ENCODE results near the gene MICAL3. TPM values are rescaled to one million over a fixed set of nuclear protein-coding genes. Genes with fewer than 3 reads are reported as not detected.

Gene MICAL3
- total RNA-seq, 1 experiment from 2014 or later = 47.1 TPM

DNA sequence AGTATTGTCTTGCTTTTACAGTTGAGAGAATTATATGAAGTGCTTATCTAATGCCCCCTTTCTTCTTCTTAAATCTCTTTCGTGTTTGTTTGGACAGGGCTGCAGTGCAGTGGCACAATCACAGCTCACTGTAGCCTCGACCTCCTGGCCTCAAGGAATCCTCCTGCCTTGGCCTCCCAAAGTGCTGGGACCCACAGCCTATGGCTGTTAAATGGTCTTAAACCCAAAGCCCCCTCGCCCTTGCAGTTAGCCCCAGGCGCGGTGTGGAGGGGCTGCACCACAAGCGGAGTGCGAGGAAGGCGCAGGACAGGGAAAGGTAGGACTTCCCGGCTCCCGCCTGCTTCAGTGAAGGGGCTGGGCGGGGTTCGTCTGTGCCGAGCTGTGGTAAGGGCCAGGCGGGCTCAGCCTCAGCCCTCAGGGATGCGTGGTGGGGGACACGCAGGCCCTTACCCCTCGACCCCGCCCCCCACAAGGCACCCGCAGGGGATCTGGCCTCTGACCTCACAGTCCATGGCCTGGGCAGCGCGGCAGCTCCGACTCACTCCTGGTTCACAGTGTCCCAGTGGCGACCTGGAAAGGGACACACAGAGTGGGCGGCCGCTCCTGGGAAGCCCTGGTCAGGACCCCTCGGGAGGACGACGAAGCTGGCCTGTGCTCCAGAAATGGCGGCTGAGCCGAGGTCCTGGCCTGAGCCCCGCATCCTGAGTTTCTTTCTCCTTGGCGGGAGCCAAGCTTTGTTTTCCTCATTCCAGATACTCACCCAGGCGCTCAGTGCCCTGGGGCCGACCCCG lies 274.6 kb downstream of the MICAL3 start:
- ChIA-PET CTCF (no interaction called here), POLR2A (no interaction called here)
- Histone ChIP-seq H3K36me3 (ENCODE audit: control insufficient read depth, insufficient read depth, low read length) (no peaks in the 10 kb centered on the region), H3K9me3 (ENCODE audit: control insufficient read depth, insufficient read depth, low read depth, low read length) (no peaks in the 10 kb centered on the region), H3K4me3 (ENCODE audit: low read depth in 2 of 2, low read length in 2 of 2) (no peak overlapping the region), H3K27me3 (ENCODE audit: control insufficient read depth, insufficient read depth, low read length) (no peaks in the 10 kb centered on the region), H3K27ac (ENCODE audit: low read length) (no peak overlapping the region), H3K4me1 (ENCODE audit: control insufficient read depth, insufficient read depth, low read length) (peaks cover 13% of the 10 kb centered on the region)
- BruUV-seq (replicated peaks) = no TSS peak
- no peak for TF ChIP-seq REST (IDR thresholded peaks at IDR 0.05; ENCODE audit: insufficient read depth in 1 of 2, low read depth in 2 of 2, low read length in 1 of 2)
- TF ChIP-seq, protein P1, sequence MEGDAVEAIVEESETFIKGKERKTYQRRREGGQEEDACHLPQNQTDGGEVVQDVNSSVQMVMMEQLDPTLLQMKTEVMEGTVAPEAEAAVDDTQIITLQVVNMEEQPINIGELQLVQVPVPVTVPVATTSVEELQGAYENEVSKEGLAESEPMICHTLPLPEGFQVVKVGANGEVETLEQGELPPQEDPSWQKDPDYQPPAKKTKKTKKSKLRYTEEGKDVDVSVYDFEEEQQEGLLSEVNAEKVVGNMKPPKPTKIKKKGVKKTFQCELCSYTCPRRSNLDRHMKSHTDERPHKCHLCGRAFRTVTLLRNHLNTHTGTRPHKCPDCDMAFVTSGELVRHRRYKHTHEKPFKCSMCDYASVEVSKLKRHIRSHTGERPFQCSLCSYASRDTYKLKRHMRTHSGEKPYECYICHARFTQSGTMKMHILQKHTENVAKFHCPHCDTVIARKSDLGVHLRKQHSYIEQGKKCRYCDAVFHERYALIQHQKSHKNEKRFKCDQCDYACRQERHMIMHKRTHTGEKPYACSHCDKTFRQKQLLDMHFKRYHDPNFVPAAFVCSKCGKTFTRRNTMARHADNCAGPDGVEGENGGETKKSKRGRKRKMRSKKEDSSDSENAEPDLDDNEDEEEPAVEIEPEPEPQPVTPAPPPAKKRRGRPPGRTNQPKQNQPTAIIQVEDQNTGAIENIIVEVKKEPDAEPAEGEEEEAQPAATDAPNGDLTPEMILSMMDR (IDR thresholded peaks at IDR 0.05) = no peak
- TF ChIP-seq POLR2AphosphoS5 (IDR thresholded peaks at IDR 0.05; ENCODE audit: low read depth, low read length) = no peak
- TF ChIP-seq SIN3A (IDR thresholded peaks at IDR 0.05; ENCODE audit: borderline replicate concordance, insufficient read depth, low read depth, low read length) = no peak
- TF ChIP-seq TCF7L2 (IDR thresholded peaks at IDR 0.05; ENCODE audit: low read depth, low read length) = no peak
- ATAC-seq (no peak; the same call in 1 of the 2 replicates), DNase-seq (ENCODE audit: low read depth, low spot score) (no peak)
- intact Hi-C loops (cut with micrococcal nuclease; ENCODE audit: unreplicated experiment) = no loop called here
- in situ Hi-C loops (cut with HindIII; ENCODE audit: low pct_unique_long_range_greater_than_20kb, low sequenced_read_pairs) = no loop called here

GRCh38 chr22:17748555-17749353 lies 275.6 kb downstream of the MICAL3 start:
- H3K27ac ChIP-seq (ENCODE audit: low read length) = no peak overlapping the region
- H3K9me3 ChIP-seq (ENCODE audit: control insufficient read depth, insufficient read depth, low read depth, low read length) = no peaks in the 10 kb centered on the region
- ATAC-seq (no peak), DNase-seq (ENCODE audit: low read depth, low spot score) (no peak)
- no peak for TF ChIP-seq REST (IDR thresholded peaks at IDR 0.05; ENCODE audit: insufficient read depth in 1 of 2, low read depth in 2 of 2, low read length in 1 of 2)
- no peak for TF ChIP-seq SIN3A (IDR thresholded peaks at IDR 0.05; ENCODE audit: borderline replicate concordance, insufficient read depth, low read depth, low read length)
- TF ChIP-seq, protein P1 (IDR thresholded peaks at IDR 0.05) = no peak
- no peak for TF ChIP-seq TCF7L2 (IDR thresholded peaks at IDR 0.05; ENCODE audit: low read depth, low read length)
- TF ChIP-seq POLR2AphosphoS5 (IDR thresholded peaks at IDR 0.05; ENCODE audit: low read depth, low read length) = no peak
- H3K36me3 ChIP-seq (ENCODE audit: control insufficient read depth, insufficient read depth, low read length) = no peaks in the 10 kb centered on the region
- intact Hi-C loops (cut with micrococcal nuclease; ENCODE audit: unreplicated experiment) = no loop called here
- in situ Hi-C loops (cut with HindIII; ENCODE audit: low pct_unique_long_range_greater_than_20kb, low sequenced_read_pairs) = no loop called here
- H3K4me3 ChIP-seq (ENCODE audit: low read depth in 2 of 2, low read length in 2 of 2) = no peak overlapping the region
- BruUV-seq (replicated peaks) = no TSS peak
- CTCF ChIA-PET = no interaction called here
- peaks cover 21% of the 10 kb centered on the region for H3K4me1 ChIP-seq (ENCODE audit: control insufficient read depth, insufficient read depth, low read length)
- POLR2A ChIA-PET = no interaction called here
- no peaks in the 10 kb centered on the region for H3K27me3 ChIP-seq (ENCODE audit: control insufficient read depth, insufficient read depth, low read length)

All from Panc1 (cell line).